Endothelial cell of umbilical vein (primary cell): Measurements from ENCODE around the gene ZBTB25. TPM values are rescaled to one million over a fixed set of nuclear protein-coding genes. Genes with fewer than 3 reads are reported as not detected.

ENCODE experiments used
- BruUV-seq: library from RNA; stranded (reverse); fragments of 400-500 nt; replicated peaks from 2 replicates; lab custom pipeline; 2021; lab: Mats Ljungman, UMichigan
- CTCF ChIA-PET: fragments of 300-600, 350-600 bp; sonication (Branson Sonifier 250); formaldehyde crosslinking; loops from one replicate; lab custom pipeline; 2021; ENCODE audit warnings: antibody characterized with exemption, inconsistent platforms; lab: Charles Lee
- POLR2A ChIA-PET: fragments of 300-600, 350-600 bp; sonication (Branson Sonifier 250); formaldehyde crosslinking; loops from one replicate; lab custom pipeline; 2021; ENCODE audit warnings: antibody characterized with exemption, inconsistent platforms; lab: Charles Lee
- DNase-seq: peaks from one replicate; pipeline ENCODE4 v3.0.0-alpha.2; 2011; ENCODE audit warnings: low read depth, low spot score
- FAIRE-seq: peaks from 2 replicates; lab custom pipeline; 2011; peaks lifted over from hg19 to GRCh38; lab: Jason Lieb, UNC
- H2AFZ ChIP-seq: 2 replicates; pipeline ENCODE4 v1.6.0; 2012; ENCODE audit warnings: low read depth, low read length, control low read depth, inconsistent platforms
- H3K27ac ChIP-seq: 2 replicates; pipeline ENCODE4 v1.5.1; 2011; ENCODE audit warnings: low read depth, mild to moderate bottlenecking, control low read depth, low read length, moderate library complexity; ENCODE audit not compliant: insufficient read depth
- H3K27me3 ChIP-seq, 2 experiments: 2 replicates each; pipeline versions ENCODE4 v1.6.0 to v1.6.1; 2011; ENCODE audit warnings: low read length in 2 of 2, mixed read lengths in 1 of 2; ENCODE audit not compliant: control insufficient read depth in 2 of 2, insufficient read depth in 2 of 2
- H3K36me3 ChIP-seq, 2 experiments: 2 replicates in 1 of 2; 3 replicates in 1 of 2; pipeline ENCODE4 v1.5.1; 2011; ENCODE audit warnings: low read length in 2 of 2, mild to moderate bottlenecking in 1 of 2, moderate library complexity in 1 of 2; ENCODE audit not compliant: control insufficient read depth in 2 of 2, insufficient read depth in 2 of 2; ENCODE audit errors: extremely low read depth in 1 of 2
- H3K4me1 ChIP-seq: 3 replicates; pipeline ENCODE4 v1.5.1; 2011; ENCODE audit warnings: mild to moderate bottlenecking, low read length; ENCODE audit not compliant: control insufficient read depth, insufficient read depth; ENCODE audit errors: extremely low read depth
- H3K4me2 ChIP-seq: 2 replicates; pipeline ENCODE4 v1.6.1; 2011; ENCODE audit warnings: low read length, control low read depth, mixed read lengths; ENCODE audit not compliant: insufficient read depth
- H3K4me3 ChIP-seq, 3 experiments: fragments of 200-600 bp in 1 of 3; sonication (generic), shearing (Covaris generic) in 1 of 3; replicated peaks in 1 of 3; 2 replicates each; pipeline ENCODE4 v1.5.1; 2011 to 2016; ENCODE audit warnings: control low read depth in 3 of 3, low read length in 3 of 3, mild to moderate bottlenecking in 2 of 3, inconsistent platforms in 1 of 3, low read depth in 1 of 3, moderate library complexity in 1 of 3; ENCODE audit not compliant: insufficient read depth in 1 of 3
- H3K79me2 ChIP-seq: 2 replicates; pipeline ENCODE4 v1.6.0; 2012; ENCODE audit warnings: low read length, inconsistent platforms; ENCODE audit not compliant: control insufficient read depth, insufficient read depth
- H3K9ac ChIP-seq: replicated peaks from 2 replicates; pipeline ENCODE3; 2011; ENCODE audit warnings: low read length, control low read depth; ENCODE audit not compliant: insufficient read depth; ENCODE audit errors: extremely low read depth
- H3K9me1 ChIP-seq: replicated peaks from 3 replicates; pipeline ENCODE4 v1.6.0; 2011; ENCODE audit warnings: mild to moderate bottlenecking, low read length; ENCODE audit not compliant: control insufficient read depth, insufficient read depth; ENCODE audit errors: extremely low read depth
- H3K9me3 ChIP-seq: replicated peaks from 2 replicates; pipeline ENCODE4 v1.5.1; 2012; ENCODE audit warnings: low read length, inconsistent platforms; ENCODE audit not compliant: control insufficient read depth, insufficient read depth
- H4K20me1 ChIP-seq: replicated peaks from 2 replicates; pipeline ENCODE3; 2011; ENCODE audit warnings: mild to moderate bottlenecking, low read length; ENCODE audit not compliant: control insufficient read depth, insufficient read depth; ENCODE audit errors: extremely low read depth
- CTCF ChIP-seq, 2 donors: IDR thresholded peaks; 1 replicate in 1 of 2; 2 replicates in 1 of 2; pipeline ENCODE4 v1.5.1; 2011; ENCODE audit warnings: low read length in 2 of 2, mild to moderate bottlenecking in 2 of 2, moderate library complexity in 2 of 2, control low read depth in 1 of 2, inconsistent platforms in 1 of 2, low read depth in 1 of 2; ENCODE audit not compliant: insufficient read depth in 1 of 2; ENCODE audit errors: extremely low read depth in 1 of 2
- EZH2 ChIP-seq: IDR thresholded peaks from 2 replicates; pipeline ENCODE4 v1.6.1; 2012; ENCODE audit warnings: borderline replicate concordance, low read depth, mild to moderate bottlenecking, moderate library complexity, low read length, inconsistent platforms; ENCODE audit not compliant: severe bottlenecking
- FOS ChIP-seq: IDR thresholded peaks from 2 replicates; pipeline ENCODE4 v1.6.1; 2011; ENCODE audit warnings: mild to moderate bottlenecking, low read length, moderate library complexity, borderline replicate concordance; ENCODE audit not compliant: insufficient read depth
- GATA2 ChIP-seq: IDR thresholded peaks from 2 replicates; pipeline ENCODE4 v1.7.0; 2011; ENCODE audit warnings: low read depth, mild to moderate bottlenecking, moderate library complexity, mixed read lengths, low read length; ENCODE audit not compliant: insufficient read length, insufficient read depth
- JUN ChIP-seq: IDR thresholded peaks from 2 replicates; pipeline ENCODE4 v1.6.1; 2011; ENCODE audit warnings: borderline replicate concordance, low read depth; ENCODE audit not compliant: insufficient read length, insufficient read depth
- MAX ChIP-seq: IDR thresholded peaks from 2 replicates; pipeline ENCODE4 v1.6.1; 2011; ENCODE audit not compliant: insufficient read depth, insufficient read length
- MYC ChIP-seq: IDR thresholded peaks from one replicate; pipeline ENCODE4 v1.6.1; 2011; ENCODE audit warnings: mild to moderate bottlenecking, low read depth, low read length
- POLR2A ChIP-seq: IDR thresholded peaks from 2 replicates; pipeline ENCODE4 v1.6.1; 2012; ENCODE audit warnings: low read depth, mild to moderate bottlenecking, control low read depth, low read length
- POLR2AphosphoS5 ChIP-seq: IDR thresholded peaks from 2 replicates; pipeline ENCODE4 v1.6.1; 2012; ENCODE audit warnings: low read depth, mild to moderate bottlenecking, control low read depth, low read length, moderate library complexity; ENCODE audit not compliant: insufficient read depth
- dilution Hi-C: fragments of 300-500 bp; cut with MboI; formaldehyde crosslinking; loops from one replicate; pipeline ENCODE4 v1.15.0; 2019; ENCODE audit warnings: low sequenced_read_pairs; ENCODE audit not compliant: extremely low pct_ligation_motif_present
- intact Hi-C: fragments of 100-400 bp; cut with micrococcal nuclease; formaldehyde crosslinking; loops from one replicate; pipeline ENCODE4 v1.10.0; 2022
- polyA plus RNA-seq, 4 experiments: library from polyadenylated mRNA; depleted of rRNA in 3 of 4; stranded (reverse) in 3 of 4; unstranded in 1 of 4; fragments of >200 nt; gene quantifications; 2 replicates each; pipeline versions ENCODE4 v1.2.1 to v1.2.3, GENCODE V29; 2011 to 2012; ENCODE audit warnings: missing spikeins in 1 of 4
- total RNA-seq: library from RNA; stranded (reverse); gene quantifications from 2 replicates; pipeline ENCODE4 v1.2.3, GENCODE V29; 2021

The ZBTB25 gene
- total and polyA plus RNA-seq, 2 donors (not counting 3 experiments of a cell fraction or from before 2014, with no cell fraction given) = 3.2 to 7.7 TPM

- Histone ChIP-seq H3K9ac (no peak overlapping the region), H2AFZ (no peak overlapping the region), H3K4me2 (no peak overlapping the region), H3K4me3 (no peak overlapping the region), H3K79me2 (no peaks in the 10 kb centered on the region), H3K27me3 (no peaks in the 10 kb centered on the region), H3K9me1 (no peaks in the 10 kb centered on the region), H4K20me1 (no peaks in the 10 kb centered on the region), H3K9me3 (no peaks in the 10 kb centered on the region), H3K4me1 (no peaks in the 10 kb centered on the region), H3K36me3 (peaks cover 0 to 5% of the 10 kb centered on the region in 2 experiments), H3K27ac (no peak overlapping the region)
- FAIRE-seq (no peak), DNase-seq (no peak)
- dilution Hi-C loops = no loop called here
- intact Hi-C loops = no loop called here
- ChIA-PET POLR2A (no interaction called here), CTCF (interaction anchor here (0.7 to 0.9 kb wide), 2 partner anchors 19 to 62 kb away, joined by 3 read pairs; no protein-coding TSS in a partner anchor)
- TF ChIP-seq CTCF (IDR thresholded peaks at IDR 0.05; ENCODE audit: extremely low read depth in 1 of 2, insufficient read depth in 1 of 2, low read depth in 1 of 2, low read length in 2 of 2) = no peak
- TF ChIP-seq JUN = no peak
- no peak for TF ChIP-seq FOS
- TF ChIP-seq EZH2 = no peak
- TF ChIP-seq POLR2A = no peak
- no peak for TF ChIP-seq GATA2
- no peak for TF ChIP-seq MYC
- no peak for TF ChIP-seq MAX
- TF ChIP-seq POLR2AphosphoS5 = no peak
- no TSS peak for BruUV-seq
Measured at GRCh38 chr14:64491637-64492036, 12.0 kb downstream of the ZBTB25 start.
